Hematopoietic multipotent progenitor cell (in vitro differentiated cells): ENCODE data around the gene NEAT1. TPM values are rescaled to one million over a fixed set of nuclear protein-coding genes. Genes with fewer than 3 reads are reported as not detected.
"Not testable (repeated sequence)": the region's sequence is repeated elsewhere in the genome, so short reads cannot be mapped to it uniquely, and the experiment has no call there.

Experiments
- DNase-seq, 3 donors: peaks; one replicate each; pipeline ENCODE4 v3.0.0-alpha.2; 2011 to 2015; ENCODE audit warnings: low read depth in 2 of 3, low spot score in 2 of 3
- total RNA-seq: library from RNA; depleted of rRNA; stranded (reverse); fragments of >200 nt; gene quantifications from one replicate; pipeline ENCODE4 v1.2.3, GENCODE V29; 2012

NEAT1 gene
- total RNA-seq, 1 donor: 102 TPM

DNA sequence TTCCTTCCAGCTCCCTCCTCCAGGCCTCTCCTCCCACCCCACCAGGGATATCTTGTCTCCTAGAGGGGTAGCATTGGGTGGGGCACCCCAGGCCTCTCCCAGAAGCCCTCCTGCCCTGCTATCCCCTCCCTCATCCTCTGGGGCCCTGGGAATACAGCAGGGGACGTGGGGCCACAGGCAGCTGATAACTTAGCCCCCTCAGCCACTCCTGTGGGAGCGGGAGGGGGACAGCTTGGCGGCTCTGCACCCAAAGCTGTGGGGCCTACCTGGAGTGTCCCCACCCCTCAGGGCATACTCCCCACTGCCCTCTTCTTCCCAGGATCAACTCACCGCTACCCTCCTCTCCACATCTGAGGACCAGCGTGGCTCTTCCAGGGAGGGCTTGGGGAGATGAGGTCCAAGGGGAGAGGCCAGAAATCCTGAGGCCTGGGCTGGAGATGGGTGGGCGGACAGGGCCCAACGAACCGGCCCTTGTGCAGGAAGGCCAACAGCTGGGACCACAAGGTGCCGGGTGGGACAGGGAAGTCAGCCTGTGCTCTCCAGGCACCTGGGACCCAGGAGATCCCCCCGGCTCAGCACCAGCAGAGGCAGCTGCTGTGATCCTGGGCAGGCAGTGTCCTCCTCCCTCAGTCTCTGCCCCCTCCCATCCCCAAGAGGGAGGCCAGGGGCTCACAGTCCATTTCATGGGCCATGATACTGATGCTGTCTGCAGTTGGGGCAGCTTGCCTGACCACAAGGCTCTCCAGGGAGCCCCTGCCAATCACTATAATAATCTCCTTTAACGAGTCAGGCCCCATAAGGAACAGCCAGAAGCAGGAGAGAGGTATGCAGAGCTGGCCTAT, 23.2 kb downstream of the NEAT1 start:
- peak in 1 of 3 donors; percentile 27 for DNase-seq

GRCh38 chr11:65446446-65447277, 24.1 kb downstream of the NEAT1 start:
- peak in 1 of 3 donors; percentile 27 for DNase-seq

GRCh38 chr11:65448074-65448417, 25.4 kb downstream of the NEAT1 start:
- DNase-seq: peak in 1 of 3 donors; percentile 32

- DNase-seq: peak in 1 of 3 donors; percentile 29
Observed at GRCh38 chr11:65448418-65449105, 26.0 kb downstream of the NEAT1 start.

GRCh38 chr11:65451301-65451700, 28.7 kb downstream of the NEAT1 start:
- not testable (repeated sequence) for DNase-seq

DNA sequence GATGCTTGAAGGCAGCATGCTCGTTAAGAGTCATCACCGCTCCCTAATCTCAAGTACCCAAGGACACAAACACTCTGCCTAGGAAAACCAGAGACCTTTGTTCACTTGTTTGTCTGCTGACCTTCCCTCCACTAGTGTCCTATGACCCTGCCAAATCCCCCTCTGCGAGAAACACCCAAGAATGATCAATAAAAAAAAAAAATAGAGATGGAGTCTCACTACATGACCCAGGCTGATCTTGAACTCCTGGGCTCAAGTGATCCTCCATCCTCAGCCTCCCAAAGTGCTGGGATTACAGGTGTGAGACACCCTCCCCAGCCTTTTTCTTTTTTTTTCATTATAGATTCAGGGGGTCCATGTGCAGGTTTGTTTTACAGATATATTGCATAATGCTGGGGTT, 29.7 kb downstream of the NEAT1 start:
- not testable (repeated sequence) for DNase-seq

GRCh38 chr11:65452806-65453490, 30.4 kb downstream of the NEAT1 start:
- no peak for DNase-seq

DNA sequence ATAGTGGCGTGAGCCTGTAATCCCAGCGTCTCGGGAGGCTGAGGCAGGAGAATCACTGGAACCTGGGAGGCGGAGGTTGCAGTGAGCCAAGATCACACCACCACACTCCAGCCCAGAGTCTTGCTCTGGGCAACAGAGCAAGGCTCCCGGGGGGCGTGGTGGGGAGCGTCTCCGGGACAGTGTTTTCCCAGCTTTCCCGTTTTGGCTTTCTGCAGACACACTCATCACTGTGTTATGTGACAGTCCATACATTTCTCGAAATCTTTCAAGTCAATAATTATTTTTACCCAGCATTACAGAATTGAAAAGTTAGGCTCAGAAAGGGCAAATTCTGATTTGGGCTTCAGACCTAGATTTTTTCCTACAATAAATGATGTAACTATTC, 31.7 kb downstream of the NEAT1 start:
- no peak for DNase-seq

DNA sequence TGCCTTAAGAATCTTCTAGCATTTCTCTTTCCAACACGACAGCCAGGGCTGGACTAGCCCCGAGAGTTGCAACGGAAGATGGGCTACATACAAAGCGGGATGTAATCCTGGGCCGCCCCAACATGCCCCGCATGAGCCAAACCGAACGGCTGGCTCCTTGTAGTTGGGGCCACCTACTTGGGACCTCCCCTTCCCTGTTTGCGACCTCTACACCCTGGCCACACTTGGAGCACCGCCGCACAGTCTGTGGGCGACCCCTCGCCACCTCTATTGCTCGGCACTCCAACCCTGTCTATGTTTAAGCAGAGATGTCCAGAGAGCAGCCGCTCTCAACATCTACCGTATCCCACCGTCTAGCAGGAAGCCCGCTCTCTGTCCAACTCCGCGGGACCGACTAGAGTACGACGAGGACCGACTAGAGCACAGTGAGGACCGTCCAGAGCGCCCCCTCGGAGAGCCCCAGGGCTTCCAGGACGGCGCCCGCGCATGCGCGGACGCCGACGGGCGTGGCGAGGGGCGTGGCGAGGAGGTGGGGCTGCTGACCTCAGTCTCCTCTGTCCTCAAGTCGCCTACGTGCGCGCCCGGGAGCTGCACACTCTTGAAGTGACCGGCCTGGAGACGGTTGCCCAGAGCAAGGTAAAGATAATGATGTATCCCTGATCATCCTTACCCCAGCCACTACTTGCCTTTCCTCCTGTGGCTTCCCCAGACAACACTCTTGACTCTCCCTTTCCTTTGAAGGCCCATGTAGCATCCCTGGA, 32.3 kb downstream of the NEAT1 start:
- peak; percentile 67 to 84 (median 82) for DNase-seq

GRCh38 chr11:65456418-65456817, 33.8 kb downstream of the NEAT1 start:
- DNase-seq: no peak

DNA sequence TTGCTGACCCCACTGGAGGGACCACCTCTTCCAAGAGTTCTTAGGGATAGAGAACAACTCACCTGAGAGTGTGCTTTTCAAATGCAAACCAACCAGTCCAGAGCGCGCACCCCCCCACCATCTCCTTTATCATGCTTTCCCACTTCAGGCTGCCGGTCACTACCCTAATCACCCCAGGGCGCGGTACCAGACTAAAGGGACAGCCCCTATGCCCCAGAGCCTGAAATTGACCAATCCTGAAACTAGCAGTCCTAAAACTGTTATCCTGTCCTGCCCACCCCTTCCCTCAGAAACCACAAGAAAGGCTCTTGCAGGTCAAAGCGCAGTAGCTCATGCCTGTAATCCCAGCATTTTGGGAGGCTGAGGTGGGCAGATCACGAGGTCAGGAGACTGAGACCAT, 37.0 kb downstream of the NEAT1 start:
- no peak for DNase-seq

- DNase-seq: not testable (repeated sequence)
Observed at GRCh38 chr11:65465471-65465870, 42.9 kb downstream of the NEAT1 start.

DNA sequence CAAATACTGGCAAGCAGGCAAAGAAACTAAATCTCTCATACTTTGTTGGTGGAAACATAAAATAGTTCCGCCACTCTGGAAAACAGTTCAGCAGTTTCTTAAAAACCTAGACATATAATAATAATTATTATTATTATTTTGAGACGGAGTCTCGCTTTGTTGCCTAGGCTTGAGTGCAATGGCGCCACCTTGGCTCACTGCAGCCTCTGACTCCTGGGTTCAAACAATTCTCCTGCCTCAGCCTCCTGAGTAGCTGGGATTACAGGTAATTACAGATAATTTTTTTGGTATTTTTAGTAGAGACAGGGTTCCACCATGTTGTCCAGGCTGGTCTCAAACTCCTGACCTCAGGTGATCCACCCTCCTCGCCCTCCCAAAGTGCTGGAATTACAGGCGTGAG, 44.7 kb downstream of the NEAT1 start:
- DNase-seq: not testable (repeated sequence)

- DNase-seq: peak in 2 of 3 donors; percentile 72 to 76
Observed at GRCh38 chr11:65468874-65469333, 46.3 kb downstream of the NEAT1 start.

- no peak for DNase-seq
Observed at GRCh38 chr11:65470433-65471049, 47.9 kb downstream of the NEAT1 start.

DNA sequence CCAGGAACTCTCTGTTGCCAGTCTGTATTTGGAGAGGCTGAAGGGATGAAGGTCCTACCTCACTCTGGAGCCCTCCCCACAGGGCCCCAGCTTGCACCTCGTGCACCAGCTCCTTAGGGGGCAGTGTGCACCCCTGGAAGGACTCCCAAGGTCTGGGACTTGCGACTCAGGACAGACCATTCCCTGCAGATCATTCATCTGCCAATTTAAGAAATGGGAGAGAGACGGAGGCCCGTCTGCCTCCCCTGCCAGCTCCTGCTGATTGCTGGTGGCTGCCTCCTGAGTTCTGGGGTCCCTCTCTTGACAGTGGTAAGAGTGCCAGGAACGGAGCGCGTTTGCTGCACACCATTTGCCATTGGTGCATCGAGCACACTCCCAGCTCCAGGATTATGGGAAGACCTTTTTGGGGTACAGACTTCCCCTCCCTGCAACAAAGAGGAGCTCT, 48.9 kb downstream of the NEAT1 start:
- DNase-seq: peak in 2 of 3 donors; percentile 59 to 62

- not testable (repeated sequence) for DNase-seq
Observed at GRCh38 chr11:65472588-65473277, 50.1 kb downstream of the NEAT1 start.

GRCh38 chr11:65473278-65473860, 50.8 kb downstream of the NEAT1 start:
- no peak for DNase-seq
